NCI-H82 (cell line): ENCODE results near the gene PRKAG2.
"Not testable (repeated sequence)": the region's sequence is repeated elsewhere in the genome, so short reads cannot be mapped to it uniquely, and the experiment has no call there.

Experiments used
- DNase-seq: peaks from one replicate; lab custom pipeline; 2025; lab: John Stamatoyannopoulos, UW

Gene PRKAG2

GRCh38 chr7:151590071-151590849 is 286.7 kb downstream of the PRKAG2 start:
- no peak for DNase-seq

GRCh38 chr7:151588982-151589381 is 287.9 kb downstream of the PRKAG2 start:
- DNase-seq = no peak

DNA sequence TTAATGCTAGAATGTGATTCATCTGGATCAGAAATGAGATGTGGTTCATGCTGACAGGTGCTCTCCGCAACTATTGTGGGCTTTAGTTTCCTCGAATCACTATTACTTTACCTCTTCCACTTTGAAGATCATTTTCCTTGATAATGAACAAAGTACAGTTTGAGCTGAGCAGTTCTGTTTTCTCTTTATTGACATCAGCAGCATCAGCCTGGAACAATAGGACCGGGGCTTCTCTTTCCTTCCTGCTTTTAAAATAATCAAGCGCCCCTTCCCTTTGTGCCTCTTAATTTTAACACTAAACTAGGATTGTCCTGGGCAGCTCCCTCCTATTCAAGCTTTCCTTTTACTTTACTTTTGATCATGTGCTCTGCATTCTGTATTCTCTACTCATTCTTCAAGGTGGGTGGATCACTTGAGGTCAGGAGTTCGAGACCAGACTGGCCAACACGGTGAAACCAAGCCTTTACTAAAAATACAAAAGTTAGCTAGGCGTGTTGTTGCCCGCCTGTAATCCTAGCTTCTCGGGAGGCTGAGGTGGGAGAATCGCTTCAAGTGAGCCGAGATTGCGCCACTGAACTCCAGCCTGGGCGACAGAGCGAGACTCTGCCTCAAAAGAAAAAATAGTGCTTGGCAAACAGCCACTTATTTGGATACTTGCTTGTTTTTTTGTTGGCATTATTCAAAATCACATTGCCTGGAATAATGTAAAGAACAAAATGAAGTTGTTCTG is 290.2 kb downstream of the PRKAG2 start:
- no peak for DNase-seq

- no peak for DNase-seq
Measured at GRCh38 chr7:151585744-151586393, 291.0 kb downstream of the PRKAG2 start.

- no peak for DNase-seq
Measured at GRCh38 chr7:151581741-151582140, 295.2 kb downstream of the PRKAG2 start.

DNA sequence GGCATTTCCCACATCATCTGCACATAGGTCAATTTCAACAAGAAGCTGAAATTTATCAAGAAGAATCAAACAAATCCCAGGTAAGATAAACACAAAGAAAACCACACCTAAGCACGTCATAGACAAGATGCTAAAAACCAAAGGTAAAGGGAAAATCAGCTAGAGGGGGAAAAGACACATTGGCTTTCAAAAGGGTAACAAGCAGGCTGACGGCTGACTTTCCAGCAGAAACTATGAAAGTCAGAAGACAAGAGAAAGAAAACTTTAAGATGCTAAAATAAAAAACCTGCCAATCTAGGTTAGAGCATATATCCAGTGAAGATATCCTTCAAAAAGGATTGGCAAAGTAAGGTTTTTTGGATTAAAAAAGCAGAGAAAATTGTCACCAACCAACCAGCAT is 297.3 kb downstream of the PRKAG2 start:
- DNase-seq = no peak

- DNase-seq = no peak
Measured at GRCh38 chr7:151575410-151575809, 301.5 kb downstream of the PRKAG2 start.

DNA sequence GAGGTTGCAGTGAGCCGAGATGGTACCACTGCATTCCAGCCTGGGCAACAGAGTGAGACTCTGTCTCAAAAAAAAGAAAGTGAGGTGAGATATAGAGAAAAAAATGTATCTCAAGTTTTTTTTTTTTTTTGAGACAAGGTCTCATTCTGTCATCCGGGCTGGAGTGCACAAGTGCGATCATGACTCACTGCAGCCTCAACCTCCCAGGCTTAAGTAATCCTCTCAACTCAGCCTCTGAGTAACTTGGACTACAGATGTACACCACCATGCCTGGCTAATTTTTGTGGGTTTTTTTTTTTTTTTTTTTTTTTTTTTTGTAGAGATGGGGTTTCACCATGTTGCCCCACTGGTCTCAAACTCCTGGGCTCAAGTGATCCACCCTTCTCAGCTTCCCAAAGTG is 303.9 kb downstream of the PRKAG2 start:
- DNase-seq = not testable (repeated sequence)

- DNase-seq = no peak
Measured at GRCh38 chr7:151572136-151572535, 304.8 kb downstream of the PRKAG2 start.

DNA sequence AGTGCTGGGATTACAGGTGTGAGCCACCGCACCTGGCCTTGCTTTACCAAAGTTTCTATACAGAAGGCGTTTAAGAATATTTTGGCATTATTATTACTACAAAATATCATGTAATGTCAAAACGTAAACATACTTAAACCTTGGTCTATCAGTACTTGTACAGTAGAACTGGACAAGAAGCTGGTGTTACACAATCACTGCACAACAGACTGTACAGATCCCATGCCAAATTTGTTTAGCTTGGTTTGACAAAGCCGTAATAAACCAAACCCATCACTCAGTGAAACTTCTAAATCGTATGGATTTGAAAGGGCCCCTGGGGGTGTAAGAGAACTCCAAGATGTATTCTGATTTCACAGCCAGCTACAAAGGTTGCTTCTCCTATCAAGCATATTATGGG is 305.4 kb downstream of the PRKAG2 start:
- DNase-seq = no peak

DNA sequence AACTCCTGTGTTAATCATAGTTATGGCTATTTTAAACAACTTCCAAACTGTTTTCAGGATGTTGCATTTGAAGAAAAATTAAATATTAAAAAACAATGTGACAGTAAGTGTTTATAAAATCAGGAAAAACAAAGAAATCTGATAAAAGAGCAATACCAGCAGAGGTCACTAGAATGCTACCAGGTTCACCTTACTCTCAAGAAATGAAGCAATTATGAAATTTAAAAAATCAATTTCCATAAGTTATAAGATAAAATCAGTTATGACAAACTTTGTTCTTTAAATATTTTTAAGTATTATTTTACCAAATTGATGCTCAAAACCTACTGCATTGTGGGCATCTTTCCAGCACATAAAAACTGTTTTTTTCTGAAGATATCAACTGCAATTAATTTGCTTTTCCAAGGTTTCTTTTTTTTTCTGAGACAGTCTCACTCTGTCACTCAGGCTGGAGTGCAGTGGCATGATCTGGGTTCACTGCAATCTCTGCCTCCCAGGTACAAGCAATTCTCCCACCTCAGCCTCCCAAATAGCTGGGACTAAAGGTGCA is 306.5 kb downstream of the PRKAG2 start:
- DNase-seq = no peak

DNA sequence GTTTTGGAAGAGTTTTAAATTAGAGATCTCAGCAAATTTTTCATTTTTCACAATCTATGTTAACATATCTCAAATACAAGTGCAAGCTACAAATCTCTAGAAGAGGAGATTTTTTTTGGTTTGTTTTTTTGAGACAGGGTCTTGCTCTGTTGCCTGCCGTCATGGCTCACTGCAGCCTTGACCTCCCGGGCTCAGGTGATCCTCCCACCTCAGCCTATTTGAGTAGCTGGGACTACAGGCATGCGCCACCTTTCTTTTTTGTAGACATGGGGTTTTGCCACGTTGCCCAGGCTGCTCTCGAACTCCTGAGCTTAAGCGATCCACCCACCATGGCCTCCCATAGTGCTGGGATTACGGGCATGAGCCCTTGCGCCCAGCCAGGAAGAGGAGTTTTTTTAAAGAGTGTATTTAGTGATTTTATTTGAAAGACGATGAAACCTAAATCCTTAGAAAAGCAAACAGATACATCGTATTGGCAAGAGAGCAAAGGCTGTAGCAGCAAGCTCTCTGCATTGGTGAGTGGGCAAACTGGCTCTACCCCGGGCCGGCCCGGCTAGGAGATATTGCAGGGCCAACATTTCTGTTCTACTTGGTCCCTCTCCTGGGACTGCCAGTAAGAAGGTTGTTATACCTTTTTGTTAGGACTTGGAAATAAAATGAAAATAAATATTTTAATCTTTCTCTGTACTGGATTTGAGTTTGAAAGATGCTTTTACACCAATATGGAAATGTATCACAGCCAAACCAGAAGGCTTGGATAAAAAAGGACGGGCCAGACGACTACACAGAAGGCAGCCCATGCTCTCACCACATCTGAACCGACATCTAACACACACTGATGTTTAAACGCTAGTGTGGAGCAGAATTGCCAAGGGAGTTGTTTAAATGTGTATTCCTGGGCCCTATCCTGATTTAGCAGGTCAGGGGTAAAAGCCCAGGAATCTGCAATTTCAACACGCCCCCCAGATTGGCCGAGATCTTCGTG is 307.7 kb downstream of the PRKAG2 start:
- no peak for DNase-seq

DNA sequence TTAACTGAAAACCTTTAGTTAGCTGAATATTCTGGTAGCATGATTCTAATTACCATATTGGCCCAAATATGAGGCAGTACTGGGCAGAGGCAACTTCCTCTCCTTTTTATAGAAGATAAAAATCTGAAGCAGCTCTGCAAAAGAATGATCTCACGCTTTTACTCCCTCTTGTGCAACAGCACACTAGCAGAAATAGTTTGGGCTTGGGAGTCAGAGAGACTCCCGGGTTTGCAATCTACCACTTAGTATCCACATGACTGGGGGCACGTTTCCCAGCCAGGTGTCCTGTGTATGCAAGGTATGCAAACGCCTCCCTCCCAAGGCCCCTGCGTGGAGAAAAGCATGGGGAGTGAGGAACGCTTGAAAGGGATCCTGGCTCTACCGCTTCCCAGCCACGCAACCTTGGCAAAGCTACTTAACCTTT is 310.0 kb downstream of the PRKAG2 start:
- no peak for DNase-seq

DNA sequence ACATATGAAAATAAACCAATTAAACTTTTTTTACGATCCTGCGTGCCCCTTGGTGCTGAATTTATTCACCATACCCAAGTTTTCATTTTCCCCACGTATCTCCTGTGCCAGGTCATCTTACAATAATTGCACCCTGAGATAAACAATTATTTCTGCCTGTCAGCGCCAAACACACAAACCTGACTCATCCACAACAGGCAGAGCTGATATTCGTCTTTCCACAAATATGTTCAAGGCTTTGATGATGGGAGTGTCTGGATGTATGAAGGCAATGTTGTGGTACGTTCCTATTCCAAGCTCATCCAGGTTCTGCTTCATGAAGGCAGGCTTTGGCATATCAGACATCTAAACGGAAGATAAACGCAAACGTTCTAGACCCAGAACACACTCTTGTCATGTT is 311.4 kb downstream of the PRKAG2 start:
- DNase-seq = no peak

DNA sequence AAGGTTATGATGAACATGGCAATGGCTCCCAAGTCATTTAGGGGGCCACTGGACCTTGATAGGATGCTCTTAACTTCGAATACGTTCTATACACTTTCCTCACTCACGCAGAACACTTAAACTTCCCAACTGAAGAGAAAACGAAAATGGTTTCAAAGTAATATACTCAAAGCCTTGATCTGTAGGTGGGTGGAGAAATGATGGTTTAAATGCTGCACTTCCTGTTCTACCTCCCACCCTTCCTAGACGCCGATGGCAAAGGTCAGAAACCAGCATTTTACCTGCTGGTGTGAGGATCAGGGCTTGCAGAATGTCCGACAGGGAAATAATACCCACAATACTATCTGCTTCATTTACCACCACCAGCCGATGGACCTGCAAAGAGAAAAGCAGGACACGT is 316.7 kb downstream of the PRKAG2 start:
- no peak for DNase-seq

DNA sequence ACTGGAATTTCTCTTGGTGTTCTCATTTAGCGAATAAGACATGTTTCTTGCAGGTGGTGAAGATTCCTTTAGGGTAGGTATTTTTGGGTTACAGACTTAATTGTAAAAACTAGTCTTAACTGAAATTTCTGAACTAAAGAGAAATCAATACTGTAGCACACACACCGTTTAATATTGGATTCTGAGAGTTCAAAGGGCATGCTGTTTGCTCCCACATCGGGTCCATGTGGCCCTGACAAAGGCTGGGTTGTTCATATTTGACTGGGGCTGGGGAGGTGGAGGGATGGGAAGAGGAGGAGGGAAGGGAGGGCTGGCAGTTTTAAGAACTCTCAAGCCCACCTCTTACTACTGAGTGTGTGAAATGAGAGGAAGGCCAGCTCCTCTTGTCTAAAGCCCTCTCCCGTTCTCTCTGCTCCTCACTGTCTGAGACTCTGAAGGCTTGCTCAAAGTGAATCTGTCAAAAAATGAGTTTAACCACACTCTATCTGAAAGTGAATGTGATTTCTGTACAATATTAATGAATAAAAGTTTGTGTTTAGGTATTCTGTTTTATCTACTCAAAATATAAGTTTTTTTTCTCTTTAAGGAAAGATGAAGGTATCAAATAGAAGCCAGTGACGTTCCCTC is 317.2 kb downstream of the PRKAG2 start:
- DNase-seq = no peak

- no peak for DNase-seq
Measured at GRCh38 chr7:151558575-151558974, 318.3 kb downstream of the PRKAG2 start.

GRCh38 chr7:151556592-151556991 is 320.3 kb downstream of the PRKAG2 start:
- DNase-seq = no peak

DNA sequence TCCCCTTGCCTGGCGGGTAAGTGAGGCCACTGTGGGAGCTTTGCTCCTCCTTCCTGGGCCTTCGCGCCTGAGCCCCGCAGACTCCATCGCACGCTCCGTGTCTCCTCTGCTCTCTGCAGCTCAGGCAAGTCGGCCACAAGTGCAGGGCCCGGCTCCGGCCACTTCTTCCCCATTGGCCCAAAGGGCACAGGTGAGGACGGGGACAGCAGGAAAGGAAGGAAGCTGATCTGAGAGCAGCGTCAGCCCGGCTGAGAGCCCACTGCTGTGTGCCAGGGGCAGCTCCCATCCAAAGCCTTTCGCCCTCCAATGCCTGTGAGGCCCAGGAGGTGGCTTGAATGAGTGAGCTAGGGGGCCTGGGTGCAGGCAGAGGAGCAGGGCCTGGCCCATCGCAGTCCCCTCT is 323.6 kb downstream of the PRKAG2 start:
- DNase-seq = no peak

- DNase-seq = no peak
Measured at GRCh38 chr7:151552352-151553028, 324.4 kb downstream of the PRKAG2 start.
